Smooth muscle cell (in vitro differentiated cells): ENCODE results near the gene TOM1L2. TPM values are rescaled to one million over a fixed set of nuclear protein-coding genes. Genes with fewer than 3 reads are reported as not detected.

Experiments used
- DNase-seq: peaks from one replicate; lab custom pipeline; 2025; ENCODE audit not compliant: unreplicated experiment; lab: John Stamatoyannopoulos, UW
- H2AFZ ChIP-seq: fragments of 200-600 bp; sonication (generic); 2 replicates; pipeline ENCODE4 v1.6.0; 2016; ENCODE audit warnings: antibody characterized with exemption, low read depth, mild to moderate bottlenecking
- H3F3A ChIP-seq: fragments of 200-600 bp; sonication (generic); 2 replicates; pipeline ENCODE4 v1.6.0; 2017; ENCODE audit warnings: antibody characterized with exemption, low read depth
- H3K27ac ChIP-seq: fragments of 200-600 bp; sonication (generic); 2 replicates; pipeline ENCODE4 v1.5.1; 2016; ENCODE audit warnings: low read depth, mild to moderate bottlenecking
- H3K27me3 ChIP-seq: fragments of 200-600 bp; sonication (generic); 2 replicates; pipeline ENCODE4 v1.6.1; 2016; ENCODE audit warnings: low read depth, mild to moderate bottlenecking
- H3K36me3 ChIP-seq: fragments of 200-600 bp; sonication (generic); 2 replicates; pipeline ENCODE4 v1.5.1; 2016; ENCODE audit warnings: low read depth
- H3K4me1 ChIP-seq: fragments of 200-600 bp; sonication (generic); 2 replicates; pipeline ENCODE4 v1.5.1; 2016; ENCODE audit warnings: low read depth
- H3K4me2 ChIP-seq: fragments of 200-600 bp; sonication (generic); 2 replicates; pipeline ENCODE4 v1.6.0; 2016; ENCODE audit warnings: mild to moderate bottlenecking
- H3K4me3 ChIP-seq: fragments of 200-600 bp; sonication (generic); 2 replicates; pipeline ENCODE4 v1.5.1; 2016; ENCODE audit warnings: mild to moderate bottlenecking
- H3K79me2 ChIP-seq: fragments of 200-600 bp; sonication (generic); 2 replicates; pipeline ENCODE4 v1.6.0; 2016; ENCODE audit warnings: low read depth, mild to moderate bottlenecking
- H3K9ac ChIP-seq: fragments of 200-600 bp; sonication (generic); 2 replicates; pipeline ENCODE4 v1.6.0; 2016; ENCODE audit warnings: low read depth
- H3K9me3 ChIP-seq: fragments of 200-600 bp; sonication (generic); replicated peaks from 2 replicates; pipeline ENCODE4 v1.5.1; 2016; ENCODE audit warnings: low read depth
- H4K20me1 ChIP-seq: fragments of 200-600 bp; sonication (generic); 2 replicates; pipeline ENCODE4 v1.6.0; 2016; ENCODE audit warnings: low read depth
- WGBS: methylation state at CpG from one replicate; pipeline ENCODE4 v1.1.7; 2016; ENCODE audit warnings: low lambda C conversion rate; 5-methylcytosine and 5-hydroxymethylcytosine counted together
- polyA plus RNA-seq: library from polyadenylated mRNA; unstranded; fragments of >200 nt; fragmentation: Nextera tagmentation; extraction: Ambion mirVana; gene quantifications from 2 replicates; pipeline ENCODE4 v1.2.1, GENCODE V29; 2016
- total RNA-seq: library from RNA; depleted of rRNA; stranded (reverse); fragments of >200 nt; gene quantifications from 2 replicates; pipeline ENCODE4 v1.2.3, GENCODE V29; 2014
- TF ChIP-seq, protein P1 (sequence below): fragments of 200-600 bp; sonication (generic); IDR thresholded peaks from 2 replicates; pipeline ENCODE4 v1.5.1; 2017; ENCODE audit warnings: borderline replicate concordance, mild to moderate bottlenecking, antibody characterized with exemption; ENCODE audit not compliant: insufficient read depth, poor library complexity, severe bottlenecking

The TOM1L2 gene
- total and polyA plus RNA-seq, 2 experiments from 2014 or later: 20.3 to 27.0 TPM

DNA sequence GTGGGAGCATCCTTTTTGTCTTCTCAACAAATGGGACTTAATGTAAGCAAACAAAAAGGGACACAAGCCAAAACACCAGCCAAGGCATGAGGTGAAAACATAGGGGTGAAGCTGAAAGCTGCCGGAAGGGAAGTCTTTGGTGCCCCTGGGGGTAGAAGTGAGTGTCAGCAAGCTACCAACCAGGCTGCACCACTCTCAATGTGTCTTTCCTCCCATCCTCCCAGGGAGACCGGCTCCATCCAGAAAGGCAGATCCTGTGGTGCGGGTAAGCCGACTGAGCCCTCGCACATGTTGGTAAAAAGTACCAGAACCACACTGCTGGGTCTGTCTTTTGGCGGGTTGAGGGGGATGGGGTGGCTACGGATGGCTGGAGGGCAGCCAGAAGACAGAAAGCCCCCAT, 83.4 kb downstream of the TOM1L2 start:
- 71% methylated on average over 7 of the region's 7 CpGs for WGBS
- Histone ChIP-seq H3K27ac (no peak overlapping the region), H2AFZ (no peak overlapping the region), H3K36me3 (no peaks in the 10 kb centered on the region), H3K4me1 (peaks cover 14% of the 10 kb centered on the region), H3K4me2 (no peak overlapping the region), H4K20me1 (peaks cover 9% of the 10 kb centered on the region), H3K4me3 (no peak overlapping the region), H3F3A (no peaks in the 10 kb centered on the region), H3K27me3 (no peaks in the 10 kb centered on the region), H3K9ac (no peak overlapping the region), H3K9me3 (no peaks in the 10 kb centered on the region), H3K79me2 (no peaks in the 10 kb centered on the region)
- no peak for DNase-seq
- TF ChIP-seq, protein P1, sequence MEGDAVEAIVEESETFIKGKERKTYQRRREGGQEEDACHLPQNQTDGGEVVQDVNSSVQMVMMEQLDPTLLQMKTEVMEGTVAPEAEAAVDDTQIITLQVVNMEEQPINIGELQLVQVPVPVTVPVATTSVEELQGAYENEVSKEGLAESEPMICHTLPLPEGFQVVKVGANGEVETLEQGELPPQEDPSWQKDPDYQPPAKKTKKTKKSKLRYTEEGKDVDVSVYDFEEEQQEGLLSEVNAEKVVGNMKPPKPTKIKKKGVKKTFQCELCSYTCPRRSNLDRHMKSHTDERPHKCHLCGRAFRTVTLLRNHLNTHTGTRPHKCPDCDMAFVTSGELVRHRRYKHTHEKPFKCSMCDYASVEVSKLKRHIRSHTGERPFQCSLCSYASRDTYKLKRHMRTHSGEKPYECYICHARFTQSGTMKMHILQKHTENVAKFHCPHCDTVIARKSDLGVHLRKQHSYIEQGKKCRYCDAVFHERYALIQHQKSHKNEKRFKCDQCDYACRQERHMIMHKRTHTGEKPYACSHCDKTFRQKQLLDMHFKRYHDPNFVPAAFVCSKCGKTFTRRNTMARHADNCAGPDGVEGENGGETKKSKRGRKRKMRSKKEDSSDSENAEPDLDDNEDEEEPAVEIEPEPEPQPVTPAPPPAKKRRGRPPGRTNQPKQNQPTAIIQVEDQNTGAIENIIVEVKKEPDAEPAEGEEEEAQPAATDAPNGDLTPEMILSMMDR: no peak

DNA sequence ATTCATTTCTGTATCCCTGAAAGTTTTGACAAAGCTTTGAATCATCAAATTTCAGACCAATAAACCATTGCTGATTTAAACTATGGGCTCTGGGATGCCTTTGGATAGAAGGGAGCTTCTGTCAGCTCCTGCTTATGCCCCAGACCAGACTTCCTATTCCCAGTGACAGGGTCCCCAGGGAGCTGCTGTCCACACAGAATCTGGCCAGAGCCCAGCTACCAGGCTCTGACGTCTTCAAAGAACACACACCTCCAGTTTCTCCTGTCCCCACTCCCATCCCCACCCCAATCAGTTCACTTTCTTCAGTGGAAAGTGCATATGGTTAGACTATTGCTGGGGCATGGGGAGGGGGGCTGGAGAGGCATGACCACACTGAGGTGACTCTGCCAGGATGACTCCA, 83.8 kb downstream of the TOM1L2 start:
- Histone ChIP-seq H2AFZ (no peak overlapping the region), H3F3A (no peaks in the 10 kb centered on the region), H3K79me2 (no peaks in the 10 kb centered on the region), H4K20me1 (peaks cover 9% of the 10 kb centered on the region), H3K4me3 (no peak overlapping the region), H3K27ac (no peak overlapping the region), H3K9ac (no peak overlapping the region), H3K4me2 (no peak overlapping the region), H3K9me3 (no peaks in the 10 kb centered on the region), H3K27me3 (no peaks in the 10 kb centered on the region), H3K4me1 (peaks cover 14% of the 10 kb centered on the region), H3K36me3 (no peaks in the 10 kb centered on the region)
- WGBS: 54% methylated on average over 1 of the region's 1 CpG
- no peak for DNase-seq
- TF ChIP-seq, protein P1: no peak

DNA sequence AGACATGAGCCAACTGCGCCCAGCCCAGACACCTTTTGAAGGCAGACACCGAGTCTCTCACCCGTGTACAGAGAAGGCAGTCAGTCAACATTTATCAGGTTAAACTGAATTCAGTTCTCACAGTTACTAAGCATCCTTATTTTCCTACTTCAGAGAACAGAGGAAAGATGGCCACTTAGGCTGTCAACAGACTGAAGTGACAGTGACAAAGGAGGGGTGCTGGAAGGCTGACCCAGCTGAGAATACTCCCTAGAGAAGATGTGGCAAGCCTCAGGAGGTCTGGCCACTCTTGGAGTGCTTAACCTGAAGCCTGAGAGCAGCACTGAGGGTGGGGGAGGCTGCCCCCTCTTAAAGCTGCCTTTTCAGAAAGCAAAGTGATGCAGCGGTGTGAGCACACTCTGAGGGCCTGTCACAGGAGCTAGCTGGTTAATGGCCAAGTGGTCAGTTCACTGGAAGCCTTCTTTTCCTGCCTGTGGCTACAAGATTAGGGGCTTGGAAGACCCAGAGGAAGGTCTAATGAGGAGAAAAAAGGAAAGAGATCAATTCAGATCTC, 84.4 kb downstream of the TOM1L2 start:
- TF ChIP-seq, protein P1: no peak
- H3K27me3 ChIP-seq: no peaks in the 10 kb centered on the region
- H3K4me1 ChIP-seq: peaks cover 14% of the 10 kb centered on the region
- no peak overlapping the region for H3K9ac ChIP-seq
- WGBS: 57% methylated on average over 4 of the region's 4 CpGs
- H3K4me2 ChIP-seq: no peak overlapping the region
- no peak overlapping the region for H3K4me3 ChIP-seq
- DNase-seq: no peak
- H3K79me2 ChIP-seq: no peaks in the 10 kb centered on the region
- no peaks in the 10 kb centered on the region for H3F3A ChIP-seq
- no peaks in the 10 kb centered on the region for H3K9me3 ChIP-seq
- no peaks in the 10 kb centered on the region for H3K36me3 ChIP-seq
- no peak overlapping the region for H2AFZ ChIP-seq
- no peak overlapping the region for H3K27ac ChIP-seq
- H4K20me1 ChIP-seq: peaks cover 9% of the 10 kb centered on the region

DNA sequence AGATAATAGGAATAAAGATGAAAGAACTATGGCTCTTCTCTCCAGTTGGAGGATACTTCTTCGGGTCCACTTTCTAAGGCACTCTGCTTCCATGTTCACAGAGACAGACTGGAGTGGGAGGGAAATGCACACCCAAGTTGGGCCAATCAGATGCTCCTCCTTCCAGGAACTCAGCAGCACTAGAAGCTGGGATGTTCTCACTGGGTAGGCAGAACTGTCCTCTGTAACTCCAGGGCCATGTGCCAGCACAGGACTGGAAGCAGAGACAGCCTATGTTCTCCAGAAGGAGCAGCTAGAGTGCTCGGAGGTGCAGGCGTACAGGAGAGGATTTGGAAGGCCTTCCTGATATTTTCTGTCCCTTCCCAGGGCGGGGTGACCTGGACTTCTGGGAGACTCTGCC, 85.5 kb downstream of the TOM1L2 start:
- no peak for DNase-seq
- Histone ChIP-seq H3K4me3 (no peak overlapping the region), H3K36me3 (no peaks in the 10 kb centered on the region), H3K27me3 (no peaks in the 10 kb centered on the region), H3K79me2 (no peaks in the 10 kb centered on the region), H3K4me1 (peaks cover 10% of the 10 kb centered on the region), H3K27ac (no peak overlapping the region), H3K9ac (no peak overlapping the region), H2AFZ (no peak overlapping the region), H3K9me3 (no peaks in the 10 kb centered on the region), H3K4me2 (no peak overlapping the region), H3F3A (no peaks in the 10 kb centered on the region), H4K20me1 (peaks cover 9% of the 10 kb centered on the region)
- TF ChIP-seq, protein P1: no peak
- 97% methylated on average over 4 of the region's 4 CpGs for WGBS
